CD4-positive, alpha-beta T cell treated with Interleukin-15 for 1 hour (primary cell): Measurements from ENCODE around the gene NKAPD1.
"Not testable (repeated sequence)": the region's sequence is repeated elsewhere in the genome, so short reads cannot be mapped to it uniquely, and the experiment has no call there.

Experiments used
- DNase-seq: peaks from one replicate; pipeline ENCODE4 v3.0.0-alpha.2; 2020

NKAPD1 gene

GRCh38 chr11:112086422-112087191 is 12.5 kb downstream of the NKAPD1 start, which contains the start of the genes SDHD and TIMM8B:
TSS of gene SDHD (plus strand) at chr11:112086873. CDS start at chr11:112086908, 35 bp downstream.
TSS of gene TIMM8B (minus strand) at chr11:112086756. CDS start at chr11:112086723, 33 bp downstream.
- peak; percentile 97 for DNase-seq

- DNase-seq, result no peak
Observed at GRCh38 chr11:112087212-112087611, 13.1 kb downstream of the NKAPD1 start.

- DNase-seq, result not testable (repeated sequence)
Observed at GRCh38 chr11:112095302-112095701, 21.2 kb downstream of the NKAPD1 start.

- DNase-seq, result no peak
Observed at GRCh38 chr11:112096194-112096593, 22.1 kb downstream of the NKAPD1 start.

- DNase-seq, result no peak
Observed at GRCh38 chr11:112097734-112098528, 23.8 kb downstream of the NKAPD1 start.

GRCh38 chr11:112100462-112100861 is 26.4 kb downstream of the NKAPD1 start:
- no peak for DNase-seq

- no peak for DNase-seq
Observed at GRCh38 chr11:112103446-112103845, 29.3 kb downstream of the NKAPD1 start.

GRCh38 chr11:112106070-112106469 is 32.0 kb downstream of the NKAPD1 start:
- no peak for DNase-seq

- no peak for DNase-seq
Observed at GRCh38 chr11:112113539-112114457, 39.7 kb downstream of the NKAPD1 start.

- DNase-seq, result no peak
Observed at GRCh38 chr11:112114460-112114859, 40.4 kb downstream of the NKAPD1 start.

- no peak for DNase-seq
Observed at GRCh38 chr11:112115386-112115785, 41.3 kb downstream of the NKAPD1 start.

GRCh38 chr11:112118176-112118575 is 44.1 kb downstream of the NKAPD1 start:
- no peak for DNase-seq

- no peak for DNase-seq
Observed at GRCh38 chr11:112121981-112122615, 48.0 kb downstream of the NKAPD1 start.

GRCh38 chr11:112123129-112123528 is 49.0 kb downstream of the NKAPD1 start:
- DNase-seq, result no peak

- DNase-seq, result no peak
Observed at GRCh38 chr11:112127056-112127455, 53.0 kb downstream of the NKAPD1 start.

GRCh38 chr11:112128483-112129121 is 54.5 kb downstream of the NKAPD1 start:
- DNase-seq, result no peak

- DNase-seq, result peak; percentile 31
Observed at GRCh38 chr11:112129656-112130055, 55.6 kb downstream of the NKAPD1 start.

- no peak for DNase-seq
Observed at GRCh38 chr11:112132737-112133136, 58.6 kb downstream of the NKAPD1 start.

GRCh38 chr11:112134473-112134872 is 60.4 kb downstream of the NKAPD1 start:
- DNase-seq, result no peak
